PC-3 (cell line): ENCODE measurements around the gene TMEFF1. TPM values are rescaled to one million over a fixed set of nuclear protein-coding genes. Genes with fewer than 3 reads are reported as not detected.

ENCODE experiments used
- ATAC-seq: fragments of 200-7000 bp; cut with Tn5 transposase; 2 replicates; pipeline ENCODE4 v1.9.1; 2020; ENCODE audit warnings: mild to moderate bottlenecking, moderate library complexity
- BruUV-seq: library from RNA; stranded (reverse); fragments of 400-500 nt; replicated peaks from 2 replicates; lab custom pipeline; 2021; lab: Mats Ljungman, UMichigan
- CTCF ChIA-PET: fragments of 300-600 bp; sonication (Branson Sonifier 250); formaldehyde crosslinking; loops from one replicate; lab custom pipeline; 2022; ENCODE audit warnings: antibody characterized with exemption; lab: Charles Lee
- POLR2A ChIA-PET: fragments of 300-600 bp; sonication (Branson Sonifier 250); formaldehyde crosslinking; loops from one replicate; lab custom pipeline; 2022; ENCODE audit warnings: antibody characterized with exemption; ENCODE audit not compliant: unreplicated experiment; lab: Charles Lee
- DNase-seq: peaks from one replicate; pipeline ENCODE4 v3.0.0-alpha.2; 2015
- H2AFZ ChIP-seq: fragments of 300-600 bp; sonication (generic); 2 replicates; pipeline ENCODE4 v1.6.0; 2016; ENCODE audit warnings: antibody characterized with exemption, low read length
- H3F3A ChIP-seq: fragments of 300-600 bp; sonication (generic); one replicate; pipeline ENCODE4 v1.6.0; 2017; ENCODE audit warnings: antibody characterized with exemption, low read length, control low read depth, mild to moderate bottlenecking; ENCODE audit not compliant: unreplicated experiment
- H3K27ac ChIP-seq: fragments of 300-600 bp; sonication (generic); 2 replicates; pipeline ENCODE4 v1.5.1; 2016; ENCODE audit warnings: mild to moderate bottlenecking, low read length
- H3K27me3 ChIP-seq: fragments of 300-600 bp; sonication (generic); 2 replicates; pipeline ENCODE4 v1.6.1; 2016; ENCODE audit warnings: low read length, mixed read lengths
- H3K36me3 ChIP-seq: fragments of 300-600 bp; sonication (generic); 2 replicates; pipeline ENCODE4 v1.6.1; 2016; ENCODE audit warnings: low read depth, mixed run types, low read length, mixed read lengths
- H3K4me1 ChIP-seq: fragments of 300-600 bp; sonication (generic); 2 replicates; pipeline ENCODE4 v1.5.1; 2016; ENCODE audit warnings: low read length; ENCODE audit not compliant: insufficient read depth
- H3K4me2 ChIP-seq: fragments of 300-600 bp; sonication (generic); 2 replicates; pipeline ENCODE4 v1.6.0; 2016; ENCODE audit warnings: low read length
- H3K4me3 ChIP-seq: fragments of 300-600 bp; sonication (generic); 2 replicates; pipeline ENCODE4 v1.5.1; 2016; ENCODE audit warnings: mild to moderate bottlenecking, low read length, mixed read lengths
- H3K79me2 ChIP-seq: fragments of 300-600 bp; sonication (generic); 2 replicates; pipeline ENCODE4 v1.6.1; 2017; ENCODE audit warnings: low read length, mixed read lengths
- H3K9ac ChIP-seq: fragments of 300-600 bp; sonication (generic); 2 replicates; pipeline ENCODE4 v1.6.0; 2016; ENCODE audit warnings: mild to moderate bottlenecking, low read length
- H3K9me2 ChIP-seq: fragments of 300-600 bp; sonication (generic); replicated peaks from 2 replicates; pipeline ENCODE4 v1.6.1; 2016; ENCODE audit warnings: mixed run types, low read length, mixed read lengths
- H3K9me3 ChIP-seq: fragments of 300-600 bp; sonication (generic); 2 replicates; pipeline ENCODE4 v1.6.1; 2016; ENCODE audit warnings: low read length, mixed read lengths
- H4K20me1 ChIP-seq: fragments of 300-600 bp; sonication (generic); 2 replicates; pipeline ENCODE4 v1.6.1; 2016; ENCODE audit warnings: low read length, mixed read lengths
- EZH2 ChIP-seq: fragments of 300-600 bp; sonication (generic); IDR thresholded peaks from one replicate; pipeline ENCODE4 v1.6.1; 2017; ENCODE audit warnings: antibody characterized with exemption, mild to moderate bottlenecking, low read length; ENCODE audit not compliant: unreplicated experiment
- EZH2phosphoT487 ChIP-seq: fragments of 300-600 bp; sonication (generic); IDR thresholded peaks from 2 replicates; pipeline ENCODE4 v1.6.1; 2018; ENCODE audit warnings: mild to moderate bottlenecking, antibody characterized with exemption, low read length, borderline replicate concordance
- intact Hi-C: fragments of 100-400 bp; cut with micrococcal nuclease; formaldehyde crosslinking; loops from 2 replicates; pipeline ENCODE4 v1.9.0; 2023
- total RNA-seq: library from RNA; depleted of rRNA; stranded (reverse); fragments of >200 nt; gene quantifications from 2 replicates; pipeline ENCODE4 v1.2.3, GENCODE V29; 2014
- TF ChIP-seq, protein P1 (sequence below): fragments of 300-600 bp; sonication (generic); conservative IDR thresholded peaks from 2 replicates; pipeline ENCODE4 v1.5.1; 2017; ENCODE audit warnings: antibody characterized with exemption, low read depth, mild to moderate bottlenecking, low read length

The TMEFF1 gene
- total RNA-seq, 1 experiment from 2014 or later: not detected

DNA sequence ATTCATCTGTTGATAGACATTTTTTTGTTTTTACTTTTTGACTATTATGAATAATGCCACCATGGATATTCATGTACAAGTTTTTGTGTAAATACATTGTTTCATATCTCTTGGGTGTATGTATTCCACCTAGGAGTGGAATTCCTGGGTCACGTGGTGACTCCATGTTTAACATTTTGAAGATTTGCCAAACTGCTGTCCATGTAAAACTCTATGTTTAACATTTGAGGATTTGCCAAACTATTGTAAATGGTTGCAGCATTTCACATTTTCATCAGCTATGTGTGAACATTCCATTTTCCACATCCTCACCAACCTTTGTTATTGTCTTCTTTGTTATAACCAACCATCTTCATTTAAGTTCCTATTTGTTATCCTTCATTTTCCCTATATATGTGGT, 12.2 kb downstream of the TMEFF1 start:
- Histone ChIP-seq H3K4me1 (no peaks in the 10 kb centered on the region), H3K9ac (no peak overlapping the region), H3F3A (no peaks in the 10 kb centered on the region), H3K9me2 (no peaks in the 10 kb centered on the region), H4K20me1 (no peaks in the 10 kb centered on the region), H3K4me2 (no peak overlapping the region), H2AFZ (no peak overlapping the region), H3K27ac (no peak overlapping the region), H3K4me3 (no peak overlapping the region), H3K9me3 (no peaks in the 10 kb centered on the region), H3K79me2 (no peaks in the 10 kb centered on the region), H3K27me3 (no peaks in the 10 kb centered on the region), H3K36me3 (no peaks in the 10 kb centered on the region)
- intact Hi-C loops: no loop called here
- ChIA-PET CTCF (interaction anchor here (0.6 kb wide), 1 partner anchor 1283 kb away, joined by 5 read pairs; no protein-coding TSS in a partner anchor), POLR2A (no interaction called here)
- TF ChIP-seq, protein P1, sequence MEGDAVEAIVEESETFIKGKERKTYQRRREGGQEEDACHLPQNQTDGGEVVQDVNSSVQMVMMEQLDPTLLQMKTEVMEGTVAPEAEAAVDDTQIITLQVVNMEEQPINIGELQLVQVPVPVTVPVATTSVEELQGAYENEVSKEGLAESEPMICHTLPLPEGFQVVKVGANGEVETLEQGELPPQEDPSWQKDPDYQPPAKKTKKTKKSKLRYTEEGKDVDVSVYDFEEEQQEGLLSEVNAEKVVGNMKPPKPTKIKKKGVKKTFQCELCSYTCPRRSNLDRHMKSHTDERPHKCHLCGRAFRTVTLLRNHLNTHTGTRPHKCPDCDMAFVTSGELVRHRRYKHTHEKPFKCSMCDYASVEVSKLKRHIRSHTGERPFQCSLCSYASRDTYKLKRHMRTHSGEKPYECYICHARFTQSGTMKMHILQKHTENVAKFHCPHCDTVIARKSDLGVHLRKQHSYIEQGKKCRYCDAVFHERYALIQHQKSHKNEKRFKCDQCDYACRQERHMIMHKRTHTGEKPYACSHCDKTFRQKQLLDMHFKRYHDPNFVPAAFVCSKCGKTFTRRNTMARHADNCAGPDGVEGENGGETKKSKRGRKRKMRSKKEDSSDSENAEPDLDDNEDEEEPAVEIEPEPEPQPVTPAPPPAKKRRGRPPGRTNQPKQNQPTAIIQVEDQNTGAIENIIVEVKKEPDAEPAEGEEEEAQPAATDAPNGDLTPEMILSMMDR: no peak
- TF ChIP-seq EZH2: no peak
- TF ChIP-seq EZH2phosphoT487: no peak
- no peak for ATAC-seq
- no peak for DNase-seq
- no TSS peak for BruUV-seq

DNA sequence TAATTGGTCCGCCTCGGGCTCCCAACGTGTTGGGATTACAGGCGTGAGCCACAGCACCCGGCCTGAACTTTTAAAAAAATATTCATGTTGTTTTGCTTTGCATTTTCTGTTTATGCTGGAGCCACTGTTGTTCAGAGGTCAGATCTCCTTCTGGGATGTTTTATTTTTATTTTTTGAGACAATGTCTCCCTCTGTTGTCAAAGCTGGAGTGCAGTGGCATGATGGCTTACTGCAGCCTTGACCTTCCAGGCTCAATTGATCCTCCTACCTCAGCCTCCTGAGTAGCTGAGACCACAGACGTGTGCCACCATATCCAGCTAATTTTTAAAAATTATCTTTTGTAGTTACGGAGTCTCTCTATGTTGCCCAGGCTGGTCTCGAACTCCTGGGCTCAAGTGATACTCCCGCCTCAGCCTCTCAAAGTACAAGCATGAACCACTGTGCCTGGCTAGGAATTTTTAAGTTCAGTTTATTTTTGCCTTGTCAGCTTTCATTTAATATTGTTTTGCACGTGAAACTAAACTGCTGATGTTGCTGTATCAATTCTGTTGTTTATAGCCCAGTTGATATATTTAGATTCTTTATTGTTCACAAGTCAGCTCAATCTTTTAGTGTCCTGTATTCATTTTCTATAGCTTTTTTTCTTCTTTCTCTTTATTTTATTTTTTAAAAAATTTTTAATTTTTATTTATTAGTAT, 13.7 kb downstream of the TMEFF1 start:
- intact Hi-C loops: no loop called here
- no TSS peak for BruUV-seq
- Histone ChIP-seq H3K27me3 (no peaks in the 10 kb centered on the region), H3K9me3 (no peaks in the 10 kb centered on the region), H3K27ac (no peak overlapping the region), H3F3A (no peaks in the 10 kb centered on the region), H3K4me2 (no peak overlapping the region), H4K20me1 (no peaks in the 10 kb centered on the region), H3K79me2 (no peaks in the 10 kb centered on the region), H3K4me3 (no peak overlapping the region), H2AFZ (no peak overlapping the region), H3K4me1 (no peaks in the 10 kb centered on the region), H3K9ac (no peak overlapping the region), H3K36me3 (no peaks in the 10 kb centered on the region), H3K9me2 (no peaks in the 10 kb centered on the region)
- POLR2A ChIA-PET: no interaction called here
- CTCF ChIA-PET: interaction anchor here (0.6 kb wide), 1 partner anchor 154 kb away, joined by 3 read pairs; no protein-coding TSS in a partner anchor
- DNase-seq (no peak), ATAC-seq (no peak)
- TF ChIP-seq, protein P1: no peak
- TF ChIP-seq EZH2phosphoT487: no peak
- TF ChIP-seq EZH2: no peak

DNA sequence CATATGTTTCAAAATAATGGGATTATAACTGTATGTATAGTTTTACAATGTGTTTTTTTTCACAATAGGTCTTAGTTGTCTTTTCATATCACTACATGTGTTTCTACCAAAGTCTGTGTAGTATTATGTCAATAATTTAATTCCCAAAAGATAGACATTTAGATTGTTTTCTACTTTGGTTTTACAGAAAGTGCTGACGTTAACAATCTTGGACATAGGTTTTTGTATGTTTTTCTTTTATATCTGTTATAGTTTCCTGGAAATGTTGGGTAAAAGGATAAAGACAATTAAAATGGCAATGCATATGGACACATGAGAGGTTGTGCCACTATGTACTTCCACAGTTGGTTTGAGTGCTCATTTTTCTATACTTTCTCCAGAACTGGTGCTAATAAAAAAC, 15.2 kb downstream of the TMEFF1 start:
- ATAC-seq (no peak), DNase-seq (no peak)
- no TSS peak for BruUV-seq

More for the DNA sequence above, 15.2 kb downstream of the TMEFF1 start:
- intact Hi-C loops: no loop called here
- no peak overlapping the region for H3K27ac ChIP-seq
- H2AFZ ChIP-seq: no peak overlapping the region
- H3K4me3 ChIP-seq: no peak overlapping the region
- H3K79me2 ChIP-seq: no peaks in the 10 kb centered on the region
- H3K9me2 ChIP-seq: no peaks in the 10 kb centered on the region
- no peaks in the 10 kb centered on the region for H3K4me1 ChIP-seq
- no peak for TF ChIP-seq EZH2
- no peak for TF ChIP-seq EZH2phosphoT487
- TF ChIP-seq, protein P1: no peak
- no peaks in the 10 kb centered on the region for H3K9me3 ChIP-seq
- ChIA-PET CTCF (no interaction called here), POLR2A (no interaction called here)
- H3K4me2 ChIP-seq: no peak overlapping the region
- H3F3A ChIP-seq: no peaks in the 10 kb centered on the region
- no peak overlapping the region for H3K9ac ChIP-seq
- H3K36me3 ChIP-seq: no peaks in the 10 kb centered on the region
- H3K27me3 ChIP-seq: no peaks in the 10 kb centered on the region
- H4K20me1 ChIP-seq: no peaks in the 10 kb centered on the region
